Activated T-helper 1 cell treated with anti-CD3 and anti-CD28 coated beads, Interleukin-2, amount 50 U/mL, for 16 hours (primary cell): ENCODE data around the gene HOXD8.

Experiments
- DNase-seq, 2 donors: peaks; one replicate each; pipeline ENCODE4 v3.0.0-alpha.2; 2020; ENCODE audit warnings: low read depth in 1 of 2, low spot score in 1 of 2

Gene HOXD8

GRCh38 chr2:176114930-176115625 lies 14.4 kb upstream of the HOXD8 start:
- DNase-seq, result no peak

- DNase-seq, result no peak
These were observed 13.4 kb upstream of the HOXD8 start, which contains the start of gene HOXD10 for GRCh38 chr2:176115883-176116813. Gene HOXD10 (plus strand): TSS chr2:176116778. CDS start chr2:176116834, 56 bp downstream.

GRCh38 chr2:176117162-176117822 lies 12.2 kb upstream of the HOXD8 start:
- no peak for DNase-seq

- no peak for DNase-seq
These were observed 11.6 kb upstream of the HOXD8 start for GRCh38 chr2:176117823-176118371.

- DNase-seq, result no peak
These were observed 10.7 kb upstream of the HOXD8 start for GRCh38 chr2:176118601-176119339.

- no peak for DNase-seq
These were observed 8.9 kb upstream of the HOXD8 start for GRCh38 chr2:176120364-176121189.

- no peak for DNase-seq
These were observed 8.1 kb upstream of the HOXD8 start for GRCh38 chr2:176121190-176122051.

GRCh38 chr2:176122052-176122682 lies 7.3 kb upstream of the HOXD8 start:
- no peak for DNase-seq

GRCh38 chr2:176122683-176123410 lies 6.7 kb upstream of the HOXD8 start, which contains the start of gene HOXD9:
Gene HOXD9 (plus strand): TSS chr2:176122719. CDS start chr2:176122769, 50 bp downstream.
- no peak for DNase-seq

GRCh38 chr2:176123411-176124109 lies 5.9 kb upstream of the HOXD8 start:
- DNase-seq, result no peak

GRCh38 chr2:176124110-176124946 lies 5.2 kb upstream of the HOXD8 start:
- no peak for DNase-seq

- DNase-seq, result no peak
These were observed 4.3 kb upstream of the HOXD8 start for GRCh38 chr2:176124947-176125771.

GRCh38 chr2:176125772-176126054 lies 3.8 kb upstream of the HOXD8 start:
- DNase-seq, result no peak

- DNase-seq, result peak; percentile 47 to 54
These were observed 2.4 kb upstream of the HOXD8 start for GRCh38 chr2:176126929-176127773.

GRCh38 chr2:176127774-176128072 lies 1.8 kb upstream of the HOXD8 start:
- DNase-seq, result no peak
